ENCODE results near the gene SCN2B.

DNA sequence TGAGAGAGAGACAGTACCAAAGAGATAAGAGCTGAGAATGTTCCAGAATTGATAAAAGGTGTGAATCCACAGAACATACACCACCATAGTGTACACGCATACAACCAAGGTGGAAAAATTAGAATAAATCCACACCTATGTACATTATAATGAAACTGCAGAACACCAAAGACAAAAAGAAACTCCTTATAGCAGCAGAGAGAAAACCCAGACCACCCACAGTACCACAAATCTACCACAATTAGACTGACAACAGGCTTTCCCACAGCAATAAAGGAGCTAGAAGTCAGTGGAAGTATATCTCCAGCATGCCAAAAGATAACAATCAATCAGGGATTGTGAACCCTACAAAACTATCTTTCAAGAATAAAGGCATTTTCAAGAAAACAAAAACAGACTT, 55.6 kb downstream of the SCN2B start:
- TF ChIP-seq, protein P1, sequence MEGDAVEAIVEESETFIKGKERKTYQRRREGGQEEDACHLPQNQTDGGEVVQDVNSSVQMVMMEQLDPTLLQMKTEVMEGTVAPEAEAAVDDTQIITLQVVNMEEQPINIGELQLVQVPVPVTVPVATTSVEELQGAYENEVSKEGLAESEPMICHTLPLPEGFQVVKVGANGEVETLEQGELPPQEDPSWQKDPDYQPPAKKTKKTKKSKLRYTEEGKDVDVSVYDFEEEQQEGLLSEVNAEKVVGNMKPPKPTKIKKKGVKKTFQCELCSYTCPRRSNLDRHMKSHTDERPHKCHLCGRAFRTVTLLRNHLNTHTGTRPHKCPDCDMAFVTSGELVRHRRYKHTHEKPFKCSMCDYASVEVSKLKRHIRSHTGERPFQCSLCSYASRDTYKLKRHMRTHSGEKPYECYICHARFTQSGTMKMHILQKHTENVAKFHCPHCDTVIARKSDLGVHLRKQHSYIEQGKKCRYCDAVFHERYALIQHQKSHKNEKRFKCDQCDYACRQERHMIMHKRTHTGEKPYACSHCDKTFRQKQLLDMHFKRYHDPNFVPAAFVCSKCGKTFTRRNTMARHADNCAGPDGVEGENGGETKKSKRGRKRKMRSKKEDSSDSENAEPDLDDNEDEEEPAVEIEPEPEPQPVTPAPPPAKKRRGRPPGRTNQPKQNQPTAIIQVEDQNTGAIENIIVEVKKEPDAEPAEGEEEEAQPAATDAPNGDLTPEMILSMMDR (IDR thresholded peaks at IDR 0.05; ENCODE audit: borderline replicate concordance, extremely low read depth, low read length, poor library complexity, severe bottlenecking) = no peak
- no peak for TF ChIP-seq EZH2 (IDR thresholded peaks at IDR 0.05; ENCODE audit: borderline replicate concordance, low read depth, low read length, severe bottlenecking)

Measured in DND-41 (cell line).